DLD1 (cell line): Measurements from ENCODE around the gene MOBP.

Experiments used
- in situ Hi-C: cut with HindIII; loops from 2 replicates; pipeline ENCODE4 v1.10.0; 2017; ENCODE audit warnings: low sequenced_read_pairs

Gene MOBP

GRCh38 chr3:39533226-39533625, 65.7 kb downstream of the MOBP start:
- in situ Hi-C loops = no loop called here

GRCh38 chr3:39540162-39540921, 72.9 kb downstream of the MOBP start:
- in situ Hi-C loops = no loop called here

- in situ Hi-C loops = no loop called here
Observed at GRCh38 chr3:39541442-39541841, 74.0 kb downstream of the MOBP start.

GRCh38 chr3:39541917-39542329, 74.4 kb downstream of the MOBP start:
- in situ Hi-C loops = no loop called here

- in situ Hi-C loops = no loop called here
Observed at GRCh38 chr3:39542588-39542988, 75.1 kb downstream of the MOBP start.

- in situ Hi-C loops = no loop called here
Observed at GRCh38 chr3:39548282-39548681, 80.8 kb downstream of the MOBP start.

GRCh38 chr3:39550354-39551051, 83.0 kb downstream of the MOBP start:
- in situ Hi-C loops = no loop called here
